Eye (tissue), 1 donor: ENCODE measurements around the gene RIPOR3.
"Not testable (repeated sequence)": the region's sequence is repeated elsewhere in the genome, so short reads cannot be mapped to it uniquely, and the experiment has no call there.

ENCODE experiments used
- DNase-seq: peaks from one replicate; pipeline ENCODE4 v3.0.0-alpha.2; 2015

The RIPOR3 gene

DNA sequence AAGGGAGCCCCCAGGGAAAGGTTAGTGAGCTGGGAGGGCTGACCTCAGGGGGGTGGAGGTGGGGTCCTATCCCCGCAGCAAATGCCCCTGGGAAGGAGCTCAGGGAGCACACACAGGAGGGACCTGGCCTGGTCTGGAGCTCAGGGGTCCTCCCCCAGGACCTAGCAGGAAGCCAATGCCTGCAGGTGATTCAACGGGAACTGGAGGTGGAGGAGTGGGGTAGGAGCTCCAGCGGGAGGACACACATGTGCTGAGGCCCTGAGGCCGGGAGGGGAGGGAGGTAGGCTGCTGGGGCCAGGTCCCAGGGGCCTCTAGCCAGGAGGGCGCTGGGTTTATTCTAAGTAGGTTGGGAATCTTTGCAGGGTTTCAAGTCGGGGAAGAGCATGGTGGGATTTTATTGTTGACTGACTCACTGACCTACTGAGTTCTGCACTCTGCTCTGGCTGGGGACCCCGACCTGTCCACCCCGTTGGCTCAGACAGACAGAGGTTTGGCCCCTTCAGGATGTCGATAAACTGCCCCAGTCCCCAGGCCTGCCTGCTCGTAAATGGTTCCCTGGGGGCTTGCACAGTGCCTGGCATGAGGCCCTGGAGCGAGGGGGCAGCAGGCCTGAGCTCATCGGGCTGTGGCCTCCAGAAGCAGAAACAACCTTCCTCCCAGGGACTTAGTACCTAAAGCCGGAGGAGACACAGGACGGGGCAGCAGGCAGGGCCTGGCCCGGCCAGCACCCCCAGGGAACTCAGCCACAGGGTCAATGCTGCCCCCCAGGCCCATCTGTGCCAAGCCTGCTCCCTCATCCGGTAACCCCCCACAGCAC lies 62.3 kb downstream of the RIPOR3 start:
- DNase-seq = no peak

DNA sequence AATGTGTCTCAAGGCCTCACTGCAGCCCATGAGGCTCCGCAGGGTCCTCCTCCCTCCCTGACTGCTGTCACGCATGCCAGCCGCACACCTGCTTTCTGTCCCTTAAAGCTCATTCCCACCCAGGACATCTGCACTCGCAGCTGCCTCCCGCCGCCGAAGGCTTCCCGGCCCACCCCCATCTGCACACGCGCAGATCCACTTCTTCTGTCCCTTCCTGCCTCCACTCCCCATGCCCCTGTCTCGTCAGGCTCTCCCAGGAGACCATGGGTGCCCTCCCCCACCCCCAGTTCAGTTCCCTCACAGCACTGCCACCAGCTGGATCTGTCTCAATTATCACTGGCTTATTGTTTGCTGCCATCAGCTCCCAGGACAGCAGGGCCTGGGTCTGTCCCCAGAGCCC lies 63.0 kb downstream of the RIPOR3 start:
- DNase-seq = peak; percentile 66

DNA sequence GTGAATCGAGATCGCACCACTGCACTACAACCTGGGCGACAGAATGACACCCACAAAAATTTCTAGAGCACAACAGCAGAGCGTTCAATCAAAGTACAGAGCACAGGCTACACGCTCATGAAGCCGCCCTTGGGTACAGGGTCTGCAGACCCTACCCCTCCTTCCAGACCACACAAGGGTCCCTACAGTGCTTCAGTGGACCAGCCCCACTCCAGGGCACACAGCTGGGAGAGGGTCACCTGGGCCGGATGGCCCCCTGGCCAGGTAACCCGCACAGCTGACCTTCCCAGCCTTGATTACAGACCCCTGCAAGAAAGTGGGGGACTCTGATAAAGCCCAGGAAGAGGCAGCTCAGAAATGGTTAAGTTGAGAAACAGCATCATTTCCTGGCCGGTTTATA lies 63.6 kb downstream of the RIPOR3 start:
- DNase-seq = no peak

DNA sequence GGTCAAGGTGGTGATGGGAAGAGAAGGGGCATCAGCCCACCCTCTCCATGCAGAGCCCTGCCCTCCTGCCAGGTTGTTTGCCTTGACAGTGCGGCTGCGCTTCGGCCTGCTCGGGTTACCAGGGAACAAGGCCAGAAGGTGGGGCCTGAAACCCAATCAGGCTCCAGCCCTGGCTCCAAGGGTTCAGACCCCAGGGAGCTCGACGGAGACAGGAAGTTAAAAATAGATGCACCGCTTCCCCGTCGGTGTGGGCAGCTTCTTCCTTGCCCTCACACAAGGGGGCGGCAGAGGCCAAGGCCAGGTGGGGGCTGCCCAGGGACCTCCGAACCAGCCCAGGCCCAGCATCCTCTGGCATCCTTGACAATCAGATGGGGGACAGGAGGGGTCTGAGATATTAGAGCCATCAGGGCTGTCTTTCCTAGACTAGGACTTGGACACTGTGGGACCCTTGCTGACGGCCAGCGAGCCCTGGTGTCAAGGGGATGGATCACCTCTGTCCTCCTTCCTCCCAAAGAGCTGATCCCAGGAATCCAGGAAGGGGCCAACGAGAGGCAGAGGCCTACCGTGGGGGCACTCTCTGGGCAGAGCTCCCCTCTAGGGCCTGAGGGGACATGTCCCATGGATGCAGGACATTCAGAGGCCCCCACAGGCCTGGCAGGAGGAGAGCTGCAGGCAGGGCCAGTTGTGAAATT lies 65.2 kb downstream of the RIPOR3 start:
- DNase-seq = no peak

DNA sequence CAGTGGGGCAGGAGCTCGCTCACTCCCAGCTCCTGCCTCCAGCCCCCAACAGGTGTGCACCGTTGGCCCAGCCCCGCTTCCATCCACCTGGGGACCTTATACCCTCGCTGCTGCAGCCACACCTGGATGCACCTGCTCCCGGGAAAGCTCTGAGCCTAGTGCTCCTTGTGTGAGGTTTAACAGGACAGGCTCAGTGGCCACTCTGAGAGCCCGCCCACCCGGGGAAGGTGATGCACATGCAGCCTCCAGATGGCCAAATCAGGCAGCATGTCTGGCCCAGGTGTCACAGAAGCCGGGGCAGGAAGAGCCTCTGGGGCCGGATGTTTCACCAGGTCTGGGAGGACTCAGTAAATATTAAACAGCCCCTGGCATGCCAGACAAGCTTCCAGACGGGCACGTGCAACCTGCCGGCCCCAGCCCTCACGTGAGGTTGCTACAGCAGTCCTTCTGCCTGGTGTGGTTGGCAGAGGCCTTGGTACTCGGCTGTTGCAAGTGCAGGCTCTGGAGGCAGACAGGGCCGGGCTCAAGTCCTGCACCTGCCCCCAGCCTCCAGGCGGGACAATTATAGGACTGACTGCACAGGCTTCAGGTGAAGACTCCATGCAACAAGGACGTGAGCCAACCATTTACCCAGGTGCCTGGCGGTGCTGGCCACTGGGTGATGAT lies 66.9 kb downstream of the RIPOR3 start:
- no peak for DNase-seq

DNA sequence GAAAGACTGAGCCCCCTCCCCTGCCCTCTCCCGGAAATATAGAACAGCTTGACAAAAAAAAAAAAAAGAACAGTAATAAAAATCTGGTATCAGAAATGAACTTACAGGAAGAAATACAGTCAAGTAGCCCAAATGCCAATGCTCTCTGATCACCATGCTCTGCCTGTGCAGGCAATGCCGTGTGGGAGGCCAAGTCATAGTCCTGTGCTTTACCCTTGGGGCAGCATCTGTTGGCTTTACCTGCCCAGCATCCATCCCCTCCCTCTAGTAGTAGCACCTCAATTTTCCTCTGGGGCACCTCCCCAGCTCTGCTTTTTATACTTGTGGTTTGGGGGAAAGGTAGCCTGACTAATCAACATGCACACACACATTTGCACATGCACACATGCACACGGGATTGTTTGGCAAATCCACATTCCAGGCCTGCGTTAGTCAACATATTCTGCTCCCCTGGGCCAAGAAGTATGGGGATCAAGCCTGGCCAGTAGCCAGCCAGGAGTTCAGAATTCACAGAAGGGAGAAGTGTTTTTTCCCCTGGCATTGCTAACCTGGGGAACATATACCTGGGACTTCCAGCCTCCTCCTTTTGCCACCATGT lies 70.2 kb downstream of the RIPOR3 start:
- no peak for DNase-seq

DNA sequence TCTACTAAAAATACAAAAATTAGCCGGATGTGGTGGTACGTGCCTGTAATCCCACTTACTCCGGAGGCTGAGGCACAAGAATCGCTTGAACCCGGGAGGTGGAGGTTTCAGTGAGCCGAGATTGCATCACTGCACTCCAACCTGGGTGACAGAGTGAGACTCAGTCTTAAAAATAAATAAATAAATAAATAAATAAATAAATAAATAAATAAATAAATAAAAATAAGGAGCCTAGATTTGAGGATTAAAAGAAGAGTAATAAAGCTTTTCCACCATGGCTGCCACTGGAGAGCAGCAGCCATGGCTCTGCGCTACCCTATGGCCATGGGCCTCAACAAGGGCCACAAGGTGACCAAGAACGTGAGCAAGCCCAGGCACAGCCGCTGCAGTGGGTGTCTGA lies 70.9 kb downstream of the RIPOR3 start:
- not testable (repeated sequence) for DNase-seq

DNA sequence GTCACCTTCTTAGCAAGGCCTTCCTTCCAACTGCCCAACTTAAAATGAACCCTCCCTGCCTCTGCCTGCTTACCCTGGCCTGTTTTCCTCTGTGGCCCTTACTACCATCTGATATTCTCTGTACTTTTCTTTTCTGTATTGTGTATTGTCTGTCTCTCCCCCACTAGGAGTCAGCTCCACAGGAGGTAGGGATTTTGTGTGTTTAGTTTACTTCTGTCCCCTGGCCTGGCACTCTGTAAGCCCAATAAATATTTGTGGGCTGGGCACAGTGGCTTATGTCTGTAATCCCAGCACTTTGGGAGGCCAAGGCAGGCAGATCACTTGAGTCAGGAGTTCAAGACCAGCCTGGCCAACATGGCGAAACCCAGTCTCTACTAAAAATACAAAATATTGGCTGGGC lies 72.8 kb downstream of the RIPOR3 start:
- DNase-seq = no peak

DNA sequence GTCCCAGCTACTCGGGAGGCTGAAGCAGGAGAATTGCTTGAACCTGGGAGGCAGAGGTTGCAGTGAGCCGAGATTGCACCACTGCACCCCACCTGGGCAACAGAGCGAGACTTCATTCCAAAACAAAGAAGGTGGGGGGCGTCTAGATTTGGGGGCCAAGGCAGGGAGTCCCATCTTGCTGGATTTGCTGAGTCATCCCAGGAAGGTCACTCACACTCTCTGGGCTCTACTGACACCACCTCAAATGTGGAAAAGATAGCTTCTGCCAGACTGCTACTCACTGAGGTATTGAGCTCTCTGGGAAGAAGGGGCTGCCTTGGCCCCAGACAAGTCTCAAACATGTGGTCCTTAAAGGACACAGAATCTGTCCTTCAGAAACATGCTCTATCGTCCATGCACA lies 74.3 kb downstream of the RIPOR3 start:
- DNase-seq = no peak

DNA sequence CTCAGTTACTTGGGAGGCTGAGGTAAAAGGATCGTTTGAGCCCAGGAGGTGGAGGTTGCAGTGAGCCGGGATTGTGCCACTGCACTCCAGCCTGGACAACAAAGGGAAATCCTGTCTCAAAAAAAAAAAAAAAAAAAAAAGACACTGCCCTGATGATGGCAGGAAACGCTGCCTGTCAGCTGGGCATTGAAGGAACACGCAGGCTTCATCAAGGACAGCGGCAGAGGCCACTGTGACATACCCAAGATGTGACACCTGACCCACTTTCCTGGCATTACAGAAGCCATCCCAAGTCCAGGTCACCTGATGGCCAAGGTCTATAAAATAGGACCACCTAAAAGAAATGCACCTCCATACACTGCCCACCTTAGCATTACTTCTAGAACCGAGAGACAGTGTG lies 75.9 kb downstream of the RIPOR3 start:
- DNase-seq = no peak

DNA sequence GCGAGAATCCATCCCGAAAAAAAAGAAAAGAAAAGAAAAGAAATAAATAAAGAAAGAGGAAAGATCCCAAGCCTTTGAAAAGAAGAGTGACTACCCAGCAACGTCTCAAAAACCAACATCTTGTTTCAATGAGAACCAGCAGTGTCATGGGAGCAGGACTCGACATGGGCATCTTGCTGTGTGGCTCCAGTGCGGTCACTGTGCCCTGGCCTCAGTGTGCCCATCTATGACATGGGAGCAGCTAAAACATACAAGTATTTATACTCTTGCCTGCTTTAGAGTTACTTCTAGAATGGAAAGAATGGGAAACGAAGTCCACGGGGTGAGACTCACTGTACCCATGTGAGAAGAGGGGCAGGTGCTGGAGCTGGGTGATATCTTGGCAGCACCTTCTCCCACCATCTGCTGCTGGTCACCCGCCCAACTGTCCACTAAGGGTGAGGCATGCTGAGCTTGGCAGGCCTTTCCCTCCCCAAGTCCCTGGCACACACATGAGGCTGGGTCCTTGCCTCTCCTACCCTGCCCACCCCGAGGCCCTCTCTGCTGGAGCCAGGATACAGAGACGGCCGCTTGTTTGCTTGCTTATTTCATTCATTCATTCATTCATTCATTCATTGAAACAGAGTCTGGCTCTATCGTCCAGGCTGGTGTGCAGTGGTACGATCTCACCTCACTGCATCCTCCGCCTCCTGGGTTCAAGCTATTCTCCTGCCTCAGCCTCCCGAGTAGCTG lies 77.7 kb downstream of the RIPOR3 start:
- no peak for DNase-seq

DNA sequence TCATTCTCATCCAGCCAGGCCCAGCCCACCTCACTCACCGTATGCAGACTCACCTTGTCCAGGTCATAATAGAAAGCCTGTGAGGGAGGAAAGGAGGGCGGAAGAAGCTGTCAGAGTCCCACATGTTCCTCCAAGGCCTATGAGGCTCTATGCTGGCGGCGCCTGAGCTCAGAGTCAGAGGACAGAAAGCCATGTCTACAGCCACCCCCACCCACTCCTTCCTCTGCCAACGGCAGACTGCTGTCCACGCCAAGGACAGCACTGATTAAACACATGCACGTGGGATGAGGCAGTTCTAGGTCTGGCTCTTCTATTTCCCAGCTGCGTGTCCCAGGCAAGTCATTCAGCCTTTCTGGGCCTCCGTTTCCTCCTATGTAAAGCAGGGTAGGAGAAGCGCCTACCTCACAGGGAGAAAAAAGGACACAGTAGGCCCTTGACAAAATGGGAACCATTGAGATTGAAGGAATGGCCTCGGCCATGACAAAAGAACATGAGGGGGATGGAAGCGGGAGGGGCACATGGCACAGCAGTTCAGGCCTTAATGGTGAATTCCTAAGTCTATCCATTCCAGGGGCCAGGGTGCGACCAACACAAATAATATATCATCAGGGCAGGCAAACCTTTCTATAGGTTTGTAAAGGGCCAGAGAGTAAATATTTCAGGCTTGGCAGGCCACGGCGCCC lies 80.1 kb downstream of the RIPOR3 start:
- no peak for DNase-seq

DNA sequence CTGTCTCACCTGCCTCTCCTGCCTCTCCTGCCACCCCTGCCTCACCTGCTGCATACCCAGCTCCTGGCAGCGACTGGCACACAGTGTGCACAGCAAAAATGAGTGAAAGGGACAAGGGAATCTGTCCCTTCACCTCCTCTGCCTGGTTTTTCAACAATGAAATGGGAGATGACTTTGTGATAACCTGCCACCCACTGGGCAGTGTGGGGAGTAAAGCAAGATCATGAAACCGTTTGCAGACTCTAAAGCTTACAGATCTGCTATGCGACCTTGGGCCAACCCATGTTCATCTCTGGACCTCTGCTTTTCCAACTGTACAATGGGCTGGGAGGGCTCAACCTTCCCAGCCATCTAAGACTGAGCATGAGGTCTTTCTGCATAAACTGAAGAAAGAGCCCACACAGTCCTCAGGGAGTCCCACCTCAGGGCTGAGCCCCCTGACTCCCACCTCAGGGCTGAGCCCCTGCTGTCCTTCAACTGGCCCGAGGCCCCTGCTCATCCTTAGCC lies 81.1 kb downstream of the RIPOR3 start:
- no peak for DNase-seq

DNA sequence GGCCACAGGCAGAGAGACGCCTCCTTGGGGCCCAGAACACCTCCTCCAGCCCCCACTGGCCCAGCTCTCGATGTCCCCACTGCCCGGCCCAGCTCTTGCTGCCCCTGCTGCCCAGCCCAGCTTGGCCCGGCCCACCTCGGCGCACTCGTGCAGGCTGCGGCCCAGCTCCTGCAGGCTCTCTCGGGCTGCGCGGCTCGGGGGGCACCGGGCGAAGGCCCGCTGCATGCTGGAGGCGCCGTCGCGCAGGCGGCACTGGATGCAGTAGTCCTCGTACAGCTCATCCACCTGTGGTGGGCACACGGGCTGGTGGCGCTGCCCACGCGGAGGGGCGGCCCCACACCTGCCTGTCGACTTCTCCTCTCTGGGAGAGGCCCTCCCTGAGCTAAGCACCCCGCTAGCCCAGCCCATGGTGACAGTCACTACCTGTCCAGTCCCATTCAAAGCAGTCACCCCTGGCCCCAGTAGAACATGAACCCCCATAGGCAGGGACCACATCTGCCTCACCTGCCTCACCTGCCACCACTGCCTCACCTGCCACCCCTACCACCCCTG lies 81.8 kb downstream of the RIPOR3 start:
- no peak for DNase-seq

DNA sequence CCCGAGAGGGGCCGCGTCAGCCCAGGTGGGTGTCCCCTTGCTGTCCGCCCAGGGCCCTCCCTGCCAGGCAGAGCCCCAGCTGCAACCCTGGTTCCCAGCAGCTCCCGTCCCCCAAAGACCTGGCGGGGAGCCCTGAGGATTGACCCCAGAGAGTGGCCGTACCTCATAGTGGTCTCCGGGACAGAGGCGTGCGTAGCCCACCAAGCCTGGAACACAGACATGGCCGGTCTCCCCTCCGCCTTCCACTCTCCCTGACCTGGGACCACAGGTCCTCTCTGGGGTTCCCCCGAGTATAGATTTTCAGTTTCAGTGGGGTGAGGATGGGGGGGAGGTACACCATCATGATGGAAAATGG lies 82.6 kb downstream of the RIPOR3 start:
- DNase-seq = no peak

DNA sequence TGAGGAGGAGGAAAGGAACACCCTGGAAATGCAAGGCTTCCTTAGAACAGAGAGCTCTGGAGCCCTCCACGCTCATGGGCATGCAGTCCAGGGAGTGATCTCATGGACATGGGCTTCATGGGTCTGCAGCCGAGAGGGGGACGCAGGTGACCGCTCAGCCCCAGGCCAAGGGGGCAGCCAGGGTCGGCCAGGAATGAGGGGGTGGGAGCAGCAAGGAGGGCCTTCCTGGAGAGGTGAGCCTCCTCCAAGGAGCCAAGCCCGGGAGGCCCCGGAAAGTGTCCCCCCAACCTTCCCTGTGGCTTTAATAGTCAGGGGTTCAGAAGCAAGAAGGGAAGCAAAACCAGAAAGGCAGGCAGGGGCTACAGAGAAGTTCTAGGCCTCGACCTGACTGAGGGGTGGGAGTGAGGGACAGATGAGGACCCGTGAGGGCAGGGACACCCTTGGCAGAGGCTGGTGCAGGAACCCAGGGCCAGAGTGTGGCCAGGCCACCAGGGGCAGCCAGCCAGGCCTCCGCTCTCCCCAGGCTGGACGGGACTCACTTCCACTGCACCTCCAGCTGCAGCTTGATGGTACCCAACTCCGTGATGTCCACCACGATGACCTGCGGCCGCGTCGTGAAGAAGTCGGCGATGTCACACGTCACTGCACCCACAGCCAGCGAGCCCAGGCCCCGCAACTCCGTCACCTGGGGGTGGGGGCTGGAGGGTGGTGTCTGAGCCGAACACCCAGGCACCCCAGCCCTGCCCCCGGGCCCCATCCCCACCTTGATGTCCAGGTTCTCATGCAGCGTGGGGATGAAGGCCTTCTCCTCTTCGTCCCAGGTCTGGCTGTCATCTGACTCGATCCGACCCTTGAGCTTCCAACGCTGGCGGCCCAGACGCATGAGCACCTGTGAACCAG lies 83.2 kb downstream of the RIPOR3 start:
- no peak for DNase-seq

DNA sequence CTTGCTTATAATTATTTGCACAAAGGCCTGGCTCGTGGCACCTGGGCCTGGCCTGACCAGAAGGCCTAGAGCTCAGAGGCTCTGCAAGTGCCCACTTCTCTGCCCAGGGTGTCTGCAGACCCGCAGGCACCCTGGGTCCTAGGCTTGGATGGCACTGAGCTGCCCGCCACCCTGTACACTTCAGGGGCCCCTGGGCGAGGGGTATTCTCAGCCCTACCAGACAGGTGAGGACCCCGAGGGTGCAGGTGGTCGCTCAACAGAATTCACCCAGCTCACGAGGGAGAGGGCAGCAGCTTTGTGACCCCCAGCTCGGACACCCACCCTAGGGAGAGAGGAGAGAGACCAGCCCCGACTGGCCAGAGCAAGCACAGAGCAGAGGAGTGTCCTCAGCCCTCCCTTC lies 83.9 kb downstream of the RIPOR3 start:
- DNase-seq = no peak

DNA sequence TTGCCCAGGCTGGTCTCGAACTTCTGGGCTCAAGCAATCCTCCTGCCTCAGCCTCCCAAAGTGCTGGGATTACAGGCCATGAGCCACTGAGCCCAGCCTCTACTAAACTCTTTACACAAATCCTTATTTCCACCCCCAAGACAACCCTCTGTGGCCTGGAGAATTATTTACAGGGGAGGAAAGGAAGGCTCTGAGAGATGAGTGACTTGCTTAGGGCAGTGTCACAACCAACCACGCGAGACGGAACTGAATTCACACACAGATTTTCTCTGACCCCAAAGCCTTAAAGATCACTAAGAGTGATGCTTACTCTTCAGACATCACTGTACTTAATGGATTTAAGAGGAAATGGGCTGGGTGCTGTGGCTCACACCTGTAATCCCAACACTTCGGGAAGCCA lies 86.2 kb downstream of the RIPOR3 start:
- DNase-seq = no peak

DNA sequence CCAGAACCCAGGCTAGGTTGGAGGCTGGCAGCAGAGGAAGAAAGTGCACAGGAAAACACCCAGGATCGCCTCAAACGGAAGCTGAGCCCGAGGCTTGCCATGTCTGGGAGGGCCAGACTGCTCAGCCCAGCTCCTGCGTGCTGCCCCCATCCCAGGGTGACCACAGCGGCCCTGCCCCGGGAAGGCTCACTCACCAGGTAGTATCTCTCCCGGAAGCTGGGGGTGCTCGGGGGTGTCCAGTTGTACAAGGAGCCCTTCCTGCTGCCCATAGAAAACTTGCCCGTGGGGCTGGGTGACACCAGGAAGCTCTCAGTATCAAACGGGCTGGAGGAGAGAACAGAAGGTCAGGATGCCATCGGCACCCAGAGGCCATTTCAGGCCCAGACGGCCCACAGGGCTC lies 86.9 kb downstream of the RIPOR3 start:
- no peak for DNase-seq

DNA sequence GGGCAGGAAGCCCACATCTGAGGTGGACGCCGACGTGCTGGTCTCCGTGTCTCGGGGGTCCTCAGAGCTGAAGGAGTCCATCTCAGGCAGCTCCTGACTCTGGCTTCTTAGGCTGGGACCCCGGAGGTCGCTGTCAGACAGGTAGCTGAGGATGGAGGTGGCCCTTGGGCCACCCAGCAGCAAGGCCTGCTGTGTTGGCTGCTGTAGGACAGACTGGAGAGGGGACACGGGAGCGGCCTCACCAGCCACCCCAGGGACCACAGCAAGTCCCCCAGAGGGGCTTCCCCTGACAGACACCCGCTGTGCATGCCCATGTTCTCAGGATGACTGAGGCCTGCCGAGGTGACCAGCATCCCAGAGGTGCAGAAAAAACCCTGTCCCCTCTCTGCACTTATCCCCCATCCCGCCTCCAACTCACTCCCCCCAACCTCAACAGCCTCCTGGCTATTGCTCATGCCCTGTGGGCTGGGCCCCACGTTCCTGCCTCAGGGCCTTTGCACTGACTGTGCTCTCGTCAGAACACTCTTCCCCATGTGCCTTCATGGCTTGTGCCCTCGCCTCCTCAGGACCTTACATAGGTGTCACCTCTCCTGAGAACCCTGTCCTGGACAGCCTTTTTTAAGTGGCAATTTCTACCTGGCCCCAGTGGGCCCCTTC lies 88.8 kb downstream of the RIPOR3 start:
- no peak for DNase-seq
